Measurements from ENCODE around the gene RPL10. TPM values are rescaled to one million over a fixed set of nuclear protein-coding genes. Genes with fewer than 3 reads are reported as not detected.
A peak's percentile ranks its signal among the peaks of the same experiment; 100 is the strongest.

Gene RPL10
- total RNA-seq, 2 donors from 2014 or later: 2,221 to 4,479 TPM

DNA sequence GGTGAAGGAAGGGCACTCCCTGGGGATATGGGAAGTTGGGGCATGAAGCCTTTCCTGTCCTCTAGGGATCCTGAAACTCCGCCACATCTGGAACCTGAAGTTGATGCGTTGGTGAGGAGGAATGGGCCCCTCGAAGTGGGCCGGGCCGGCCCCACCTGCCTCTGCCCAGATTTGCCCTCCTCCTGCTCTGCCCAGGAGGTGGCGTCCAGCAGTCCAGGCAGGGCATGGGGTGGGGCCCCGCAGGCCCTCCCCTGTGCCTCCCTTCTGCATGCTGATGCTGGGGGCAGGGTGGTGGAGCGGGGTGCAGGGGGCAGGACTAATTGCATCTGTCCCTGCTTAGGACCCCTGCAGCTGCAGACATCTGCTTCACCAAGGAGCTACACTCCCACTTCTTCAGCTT lies 15.0 kb downstream of the RPL10 start:
- H3K27ac ChIP-seq: peak overlapping the region in 1 of 2 donors; percentile 91
- H3K4me1 ChIP-seq (ENCODE audit: control insufficient read depth in 1 of 2, low read depth in 2 of 2): peaks cover 3 to 25% of the 10 kb centered on the region in 2 donors
- H3K9me3 ChIP-seq: no peaks in the 10 kb centered on the region
- no peaks in the 10 kb centered on the region for H3K36me3 ChIP-seq
- no peak for ATAC-seq (ENCODE audit: insufficient number of reproducible peaks, low FRiP score, low read depth)
- H3K4me3 ChIP-seq: no peak overlapping the region
- no peaks in the 10 kb centered on the region for H3K27me3 ChIP-seq (replicated peaks; ENCODE audit: insufficient read depth)
- TF ChIP-seq, protein P1, sequence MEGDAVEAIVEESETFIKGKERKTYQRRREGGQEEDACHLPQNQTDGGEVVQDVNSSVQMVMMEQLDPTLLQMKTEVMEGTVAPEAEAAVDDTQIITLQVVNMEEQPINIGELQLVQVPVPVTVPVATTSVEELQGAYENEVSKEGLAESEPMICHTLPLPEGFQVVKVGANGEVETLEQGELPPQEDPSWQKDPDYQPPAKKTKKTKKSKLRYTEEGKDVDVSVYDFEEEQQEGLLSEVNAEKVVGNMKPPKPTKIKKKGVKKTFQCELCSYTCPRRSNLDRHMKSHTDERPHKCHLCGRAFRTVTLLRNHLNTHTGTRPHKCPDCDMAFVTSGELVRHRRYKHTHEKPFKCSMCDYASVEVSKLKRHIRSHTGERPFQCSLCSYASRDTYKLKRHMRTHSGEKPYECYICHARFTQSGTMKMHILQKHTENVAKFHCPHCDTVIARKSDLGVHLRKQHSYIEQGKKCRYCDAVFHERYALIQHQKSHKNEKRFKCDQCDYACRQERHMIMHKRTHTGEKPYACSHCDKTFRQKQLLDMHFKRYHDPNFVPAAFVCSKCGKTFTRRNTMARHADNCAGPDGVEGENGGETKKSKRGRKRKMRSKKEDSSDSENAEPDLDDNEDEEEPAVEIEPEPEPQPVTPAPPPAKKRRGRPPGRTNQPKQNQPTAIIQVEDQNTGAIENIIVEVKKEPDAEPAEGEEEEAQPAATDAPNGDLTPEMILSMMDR (IDR thresholded peaks at IDR 0.05): no peak
- no peak for DNase-seq (ENCODE audit: low spot score)

- Histone ChIP-seq H3K4me1 (ENCODE audit: control insufficient read depth in 1 of 2, low read depth in 2 of 2) (peaks cover 0 to 9% of the 10 kb centered on the region in 2 donors), H3K27ac (no peak overlapping the region), H3K9me3 (no peaks in the 10 kb centered on the region), H3K4me3 (no peak overlapping the region), H3K36me3 (no peaks in the 10 kb centered on the region), H3K27me3 (replicated peaks; ENCODE audit: insufficient read depth) (no peaks in the 10 kb centered on the region)
- TF ChIP-seq, protein P1 (IDR thresholded peaks at IDR 0.05): no peak
- DNase-seq (ENCODE audit: low spot score) (no peak), ATAC-seq (ENCODE audit: insufficient number of reproducible peaks, low FRiP score, low read depth) (no peak)
Measured at GRCh38 chrX:154417157-154417556, 19.0 kb downstream of the RPL10 start.

DNA sequence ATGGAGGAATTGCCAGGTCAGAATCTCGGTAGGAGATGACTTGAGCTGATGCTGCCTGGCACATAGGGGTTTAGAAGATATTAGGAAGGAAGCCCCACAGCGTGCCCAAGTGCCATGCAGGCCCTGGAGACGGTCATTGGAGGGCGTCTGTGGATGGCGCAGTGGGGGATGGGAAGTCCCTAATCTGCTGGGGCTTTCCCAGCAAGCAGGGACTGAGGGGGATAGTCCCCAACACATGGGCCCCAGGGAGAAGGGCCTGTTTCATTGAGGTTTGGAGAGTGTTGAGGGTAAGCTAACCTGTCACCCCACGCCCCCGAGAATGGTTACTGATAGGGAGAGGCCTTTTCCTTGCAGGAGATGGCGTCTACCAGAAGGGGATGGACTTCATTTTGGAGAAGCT lies 21.0 kb downstream of the RPL10 start:
- H3K4me1 ChIP-seq (ENCODE audit: control insufficient read depth in 1 of 2, low read depth in 2 of 2): no peaks in the 10 kb centered on the region
- no peaks in the 10 kb centered on the region for H3K27me3 ChIP-seq (replicated peaks; ENCODE audit: insufficient read depth)
- ATAC-seq (ENCODE audit: insufficient number of reproducible peaks, low FRiP score, low read depth): no peak
- H3K36me3 ChIP-seq: no peaks in the 10 kb centered on the region
- no peak overlapping the region for H3K4me3 ChIP-seq
- no peak for DNase-seq (ENCODE audit: low spot score)
- no peak overlapping the region for H3K27ac ChIP-seq
- H3K9me3 ChIP-seq: no peaks in the 10 kb centered on the region
- TF ChIP-seq, protein P1 (IDR thresholded peaks at IDR 0.05): no peak

- H3K27ac ChIP-seq: no peak overlapping the region
- ATAC-seq (ENCODE audit: insufficient number of reproducible peaks, low FRiP score, low read depth) (no peak), DNase-seq (ENCODE audit: low spot score) (no peak)
- H3K4me3 ChIP-seq: no peak overlapping the region
- no peaks in the 10 kb centered on the region for H3K4me1 ChIP-seq (ENCODE audit: control insufficient read depth in 1 of 2, low read depth in 2 of 2)
- TF ChIP-seq, protein P1 (IDR thresholded peaks at IDR 0.05): no peak
- no peaks in the 10 kb centered on the region for H3K27me3 ChIP-seq (replicated peaks; ENCODE audit: insufficient read depth)
- H3K36me3 ChIP-seq: no peaks in the 10 kb centered on the region
- H3K9me3 ChIP-seq: no peaks in the 10 kb centered on the region
Measured at GRCh38 chrX:154419688-154420401, 21.7 kb downstream of the RPL10 start.

- TF ChIP-seq, protein P1 (IDR thresholded peaks at IDR 0.05): no peak
- no peak overlapping the region for H3K27ac ChIP-seq
Measured at GRCh38 chrX:154420402-154420756, 22.2 kb downstream of the RPL10 start.

More at GRCh38 chrX:154420402-154420756, 22.2 kb downstream of the RPL10 start:
- DNase-seq (ENCODE audit: low spot score): no peak
- Histone ChIP-seq H3K4me3 (no peak overlapping the region), H3K36me3 (no peaks in the 10 kb centered on the region), H3K27me3 (replicated peaks; ENCODE audit: insufficient read depth) (no peaks in the 10 kb centered on the region), H3K4me1 (ENCODE audit: control insufficient read depth in 1 of 2, low read depth in 2 of 2) (no peaks in the 10 kb centered on the region), H3K9me3 (no peaks in the 10 kb centered on the region)
- ATAC-seq (ENCODE audit: insufficient number of reproducible peaks, low FRiP score, low read depth): no peak
